Stimulated activated CD8-positive, alpha-beta memory T cell treated with anti-CD3 and anti-CD28 coated beads, Interleukin-15, amount 100 ng/mL, for 1 hour (primary cell): ENCODE measurements around the gene COG7.
"Not testable (repeated sequence)": the region's sequence is repeated elsewhere in the genome, so short reads cannot be mapped to it uniquely, and the experiment has no call there.

Experiments used
- DNase-seq: peaks from one replicate; pipeline ENCODE4 v3.0.0-alpha.2; 2020; ENCODE audit warnings: low read depth

Gene COG7

GRCh38 chr16:23409522-23409921 is 43.5 kb downstream of the COG7 start:
- DNase-seq: no peak

- DNase-seq: no peak
These were observed 44.1 kb downstream of the COG7 start for GRCh38 chr16:23408823-23409298.

GRCh38 chr16:23408242-23408822 is 44.7 kb downstream of the COG7 start:
- no peak for DNase-seq

GRCh38 chr16:23407436-23408127 is 45.4 kb downstream of the COG7 start:
- no peak for DNase-seq

- DNase-seq: no peak
These were observed 46.3 kb downstream of the COG7 start for GRCh38 chr16:23406546-23407240.

GRCh38 chr16:23406024-23406423 is 47.0 kb downstream of the COG7 start:
- DNase-seq: no peak

- no peak for DNase-seq
These were observed 49.4 kb downstream of the COG7 start for GRCh38 chr16:23403547-23403946.

GRCh38 chr16:23402100-23402499 is 50.9 kb downstream of the COG7 start:
- DNase-seq: no peak

- DNase-seq: no peak
These were observed 51.9 kb downstream of the COG7 start for GRCh38 chr16:23401139-23401538.

GRCh38 chr16:23400447-23400846 is 52.5 kb downstream of the COG7 start:
- not testable (repeated sequence) for DNase-seq

- no peak for DNase-seq
These were observed 53.8 kb downstream of the COG7 start for GRCh38 chr16:23398987-23399805.

- DNase-seq: no peak
These were observed 55.5 kb downstream of the COG7 start for GRCh38 chr16:23397464-23397863.

- DNase-seq: no peak
These were observed 57.3 kb downstream of the COG7 start for GRCh38 chr16:23395732-23396131.

GRCh38 chr16:23394141-23394831 is 58.7 kb downstream of the COG7 start:
- DNase-seq: no peak

- no peak for DNase-seq
These were observed 60.8 kb downstream of the COG7 start for GRCh38 chr16:23392223-23392600.

- DNase-seq: no peak
These were observed 61.4 kb downstream of the COG7 start for GRCh38 chr16:23391381-23392222.

GRCh38 chr16:23389936-23390335 is 63.1 kb downstream of the COG7 start:
- DNase-seq: not testable (repeated sequence)

GRCh38 chr16:23389201-23389600 is 63.8 kb downstream of the COG7 start:
- DNase-seq: no peak

- no peak for DNase-seq
These were observed 64.2 kb downstream of the COG7 start for GRCh38 chr16:23388786-23389185.

GRCh38 chr16:23387666-23388065 is 65.3 kb downstream of the COG7 start:
- DNase-seq: no peak

- DNase-seq: no peak
These were observed 67.5 kb downstream of the COG7 start for GRCh38 chr16:23385441-23385840.
